Adipose tissue (tissue), 3 donors: Measurements from ENCODE around the gene VPS16. TPM values are rescaled to one million over a fixed set of nuclear protein-coding genes. Genes with fewer than 3 reads are reported as not detected.

Source experiments
- H3K27ac ChIP-seq: one replicate; pipeline ENCODE4 v1.5.1; 2013; ENCODE audit warnings: low read depth, low read length
- WGBS, 3 donors: extraction: QIAGEN DNeasy Blood & Tissue Kit; methylation state at CpG; one replicate each; pipeline ENCODE4 v1.1.7; 2013; 5-methylcytosine and 5-hydroxymethylcytosine counted together
- polyA plus RNA-seq, 3 donors: library from polyadenylated mRNA; stranded (reverse); fragments of 200-250 nt; gene quantifications; one replicate each; pipeline ENCODE4 v1.2.3, GENCODE V29; 2013
- donor health status: healthy with polysubstance abuse.
- donor health status: Bipolar disorder and iron deficiency.
- donor health status: healthy.

The VPS16 gene
- polyA plus RNA-seq, result 10 to 100 TPM; 25.1 to 34.2 (median 29.8) TPM

GRCh38 chr20:2840138-2840966 is at the start of gene VPS16, which contains the start of gene PCED1A:
TSS of gene VPS16 (plus strand) at chr20:2840745. CDS start at chr20:2840775, 30 bp downstream.
TSS of gene PCED1A (minus strand) at chr20:2840655. CDS start at chr20:2839912, 743 bp downstream.
- WGBS, 3 donors, result 1 to 3% (median 2%) methylated on average over 71 to 98 of the region's 98 CpGs
- peak within 1 kb of the TSS; percentile 32 for H3K27ac ChIP-seq

GRCh38 chr20:2793471-2793870 is 47.1 kb upstream of the VPS16 start:
- WGBS, 3 donors, result 85 to 93% (median 91%) methylated on average over 6 of the region's 6 CpGs
- H3K27ac ChIP-seq, result no peak overlapping the region

DNA sequence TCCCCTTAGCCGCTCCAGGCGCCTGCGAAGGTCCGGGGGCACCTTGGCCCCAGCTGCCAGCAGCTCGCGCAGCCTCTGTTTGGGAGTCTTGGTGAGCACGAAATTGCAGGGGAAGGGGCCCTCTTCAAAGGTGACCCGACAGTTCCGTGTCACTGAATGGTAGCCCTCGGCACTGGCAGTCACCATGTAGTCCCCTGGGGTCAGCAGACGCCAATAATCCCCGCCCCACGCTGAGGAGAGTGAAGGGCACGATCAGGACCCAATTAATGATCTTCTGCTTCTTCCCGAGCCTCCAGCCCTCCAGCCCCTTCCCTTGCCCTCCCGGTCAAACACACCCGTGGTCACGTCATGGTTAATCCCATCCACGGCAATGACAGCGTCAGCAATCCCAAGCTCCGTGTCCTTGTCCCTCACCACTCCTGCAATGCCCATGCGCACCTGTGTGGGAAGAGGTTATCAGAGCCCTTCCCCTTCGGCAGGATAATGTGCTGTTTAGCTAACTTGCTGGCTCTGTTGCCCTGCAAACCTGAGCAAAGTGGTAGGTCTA is 46.3 kb upstream of the VPS16 start:
- WGBS, 3 donors, result 75 to 91% (median 84%) methylated on average over 23 of the region's 23 CpGs
- H3K27ac ChIP-seq, result no peak overlapping the region

DNA sequence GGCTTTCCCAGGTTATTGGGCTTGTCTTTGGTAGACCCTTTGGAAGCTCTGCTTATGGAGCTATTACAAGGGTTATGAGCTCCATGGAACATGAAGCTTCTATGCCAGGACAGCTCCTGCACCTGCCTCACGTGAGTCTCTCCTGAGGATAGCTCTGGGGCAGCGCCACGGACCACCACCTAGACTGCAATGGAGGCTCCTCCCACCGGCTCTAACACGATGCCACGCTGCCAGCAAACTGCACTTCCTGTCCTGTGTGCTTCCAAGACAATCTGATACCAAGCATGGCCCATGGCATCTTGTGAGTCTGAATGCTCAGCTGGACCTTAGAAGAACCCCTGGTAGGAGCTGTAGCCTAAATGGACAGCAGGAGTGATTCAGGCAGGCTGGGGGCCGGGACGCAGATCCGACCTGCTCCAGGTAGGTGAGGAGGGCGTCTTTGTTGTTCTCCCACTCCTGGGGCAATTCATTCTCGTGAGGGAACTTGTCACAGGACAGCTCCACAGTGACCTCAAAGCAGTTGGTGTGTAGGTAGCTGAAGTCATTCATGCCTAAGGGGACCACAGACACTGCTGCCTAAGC is 45.6 kb upstream of the VPS16 start:
- 80 to 84% (median 84%) methylated on average over 11 of the region's 11 CpGs for whole genome bisulfite sequencing, 3 donors
- H3K27ac ChIP-seq, result no peak overlapping the region

GRCh38 chr20:2795451-2795850 is 45.1 kb upstream of the VPS16 start:
- WGBS, 3 donors, result 78 to 82% (median 78%) methylated on average over 24 of the region's 24 CpGs
- no peak overlapping the region for H3K27ac ChIP-seq

- whole genome bisulfite sequencing, 3 donors, result 88 to 92% (median 90%) methylated on average over 20 of the region's 20 CpGs
- H3K27ac ChIP-seq, result no peak overlapping the region
Observed at GRCh38 chr20:2796011-2796660, 44.4 kb upstream of the VPS16 start.

GRCh38 chr20:2797136-2797983 is 43.2 kb upstream of the VPS16 start:
- 81 to 84% (median 81%) methylated on average over 16 of the region's 16 CpGs for WGBS, 3 donors
- H3K27ac ChIP-seq, result no peak overlapping the region

GRCh38 chr20:2798095-2798805 is 42.3 kb upstream of the VPS16 start:
- WGBS, 3 donors, result 84 to 85% (median 84%) methylated on average over 18 to 19 of the region's 19 CpGs
- H3K27ac ChIP-seq, result no peak overlapping the region

DNA sequence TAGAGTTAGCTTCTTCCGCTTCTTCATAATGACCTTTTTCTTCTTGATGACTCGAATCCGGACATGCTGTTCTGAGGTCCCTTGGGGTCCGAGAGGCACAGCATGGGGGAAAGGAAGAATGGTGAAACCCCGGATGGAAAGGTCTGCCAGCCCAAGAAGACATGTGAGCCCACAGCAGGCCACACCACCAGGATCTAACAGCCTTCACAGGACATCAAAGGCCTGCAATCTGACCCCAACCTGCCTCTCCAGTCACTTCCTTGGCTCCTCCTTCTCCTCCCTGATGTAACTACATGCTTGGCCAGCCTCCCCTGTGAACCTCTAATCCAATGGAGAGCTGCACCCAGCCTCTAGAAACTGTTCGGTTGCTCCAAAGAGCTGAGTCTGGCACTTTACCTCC is 41.7 kb upstream of the VPS16 start:
- H3K27ac ChIP-seq, result no peak overlapping the region
- WGBS, 3 donors, result 57 to 65% (median 59%) methylated on average over 6 of the region's 6 CpGs

- WGBS, 3 donors, result 34 to 50% (median 47%) methylated on average over 9 of the region's 9 CpGs
- H3K27ac ChIP-seq, result no peak overlapping the region
Observed at GRCh38 chr20:2799271-2799670, 41.3 kb upstream of the VPS16 start.

- no peak overlapping the region for H3K27ac ChIP-seq
Observed at GRCh38 chr20:2799688-2800520, 40.6 kb upstream of the VPS16 start.

DNA sequence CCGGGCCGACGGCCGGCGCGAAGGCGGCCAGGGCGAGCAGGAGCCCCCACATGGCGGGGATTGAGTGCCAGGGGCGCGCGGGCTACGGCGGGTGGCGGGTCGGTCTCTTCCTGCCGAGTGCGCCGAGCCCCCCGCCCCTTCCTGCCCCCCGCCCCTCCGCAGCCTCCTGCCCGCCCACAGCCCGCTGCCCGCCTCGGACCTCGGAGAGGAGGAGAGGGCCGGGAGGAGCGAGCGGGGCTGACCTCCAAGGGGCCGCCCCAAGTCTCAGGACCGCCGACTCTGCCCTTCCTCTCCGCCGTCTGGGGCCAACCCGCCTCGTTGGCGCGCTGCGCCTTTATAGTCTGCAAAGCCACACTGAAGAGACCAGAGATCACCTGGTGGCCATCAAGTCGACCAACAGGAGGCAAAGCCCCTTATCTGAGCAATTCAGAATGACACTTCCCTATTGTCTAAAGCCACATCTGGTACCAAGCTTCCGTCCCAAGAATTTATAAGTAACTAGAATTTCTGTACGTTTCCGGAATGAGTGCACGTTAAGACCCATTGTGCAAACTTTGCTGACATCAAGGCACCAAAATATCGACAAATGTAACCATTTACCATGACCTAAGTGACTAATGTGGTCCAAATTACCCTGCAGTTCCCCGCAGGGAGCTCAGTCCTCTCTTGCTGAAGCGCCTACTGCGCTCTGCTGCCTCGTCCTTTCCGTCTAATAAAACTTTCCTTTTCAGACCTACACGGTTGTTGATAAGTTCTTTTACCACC is 39.8 kb upstream of the VPS16 start, which contains the start of gene CPXM1:
Gene CPXM1 (minus strand): TSS at position 107 of the 765 bp plus-strand sequence. CDS start 55 bp downstream, at position 52.
- 2 to 4% (median 2%) methylated on average over 28 to 48 of the region's 52 CpGs for WGBS, 3 donors
- no peak within 1 kb of the TSS for H3K27ac ChIP-seq

More at GRCh38 chr20:2799688-2800520, 40.6 kb upstream of the VPS16 start:
- 2 to 3% (median 3%) methylated on average over 47 to 61 of the region's 61 CpGs for WGBS, 3 donors

DNA sequence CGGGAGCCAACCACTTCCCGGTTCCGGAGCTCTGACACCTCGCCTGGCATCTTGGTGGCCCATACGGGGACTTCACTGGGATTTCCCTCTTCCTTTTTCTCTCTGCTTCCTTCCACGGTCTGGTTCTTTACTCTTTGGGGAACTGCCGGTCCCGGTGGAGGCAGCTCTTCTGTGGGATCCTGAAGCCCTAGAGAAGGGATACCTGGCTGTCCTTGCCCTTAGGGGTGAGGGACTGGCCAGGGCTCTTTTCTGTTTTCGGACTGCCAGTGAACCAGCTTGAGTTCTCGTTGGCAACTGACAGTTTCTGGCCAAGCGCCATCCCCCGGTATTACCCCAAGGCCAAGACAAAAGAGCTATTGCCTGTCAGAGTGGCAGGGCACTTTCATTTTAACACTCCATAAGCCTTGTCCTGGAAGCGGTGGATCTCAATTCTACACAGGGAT is 39.2 kb upstream of the VPS16 start:
- WGBS, 3 donors, result 11 to 19% (median 18%) methylated on average over 13 of the region's 13 CpGs
- H3K27ac ChIP-seq, result no peak overlapping the region

- WGBS, 3 donors, result 54 to 68% (median 67%) methylated on average over 16 of the region's 16 CpGs
- H3K27ac ChIP-seq, result no peak overlapping the region
Observed at GRCh38 chr20:2804041-2804828, 36.3 kb upstream of the VPS16 start.
